DMS153 treated with DMSO at 0.1 percent for 48 hours (cell line): ENCODE results near the gene SEPTIN5.

Experiments used
- DNase-seq: peaks from one replicate; lab custom pipeline; 2025; ENCODE audit not compliant: unreplicated experiment; lab: John Stamatoyannopoulos, UW

The SEPTIN5 gene

DNA sequence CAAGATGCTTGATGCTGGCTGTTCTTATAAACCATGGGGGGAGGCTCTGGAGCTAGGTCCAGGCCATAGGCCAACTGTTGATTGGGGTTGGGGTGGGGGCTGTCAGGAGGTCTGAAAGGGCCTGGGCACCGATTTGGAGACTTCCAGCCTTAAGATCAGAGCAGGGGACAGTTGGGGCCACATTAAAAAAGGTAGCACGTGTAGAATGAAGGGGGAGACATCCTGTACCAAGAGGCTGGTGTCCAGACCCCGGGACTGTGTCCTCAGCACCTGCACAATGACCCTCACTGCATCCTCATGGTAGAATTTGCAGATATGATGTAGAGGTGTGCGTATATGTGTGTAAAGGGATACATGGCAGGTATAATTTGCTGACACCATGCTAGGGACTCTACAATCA, 33.8 kb downstream of the SEPTIN5 start:
- DNase-seq = no peak

DNA sequence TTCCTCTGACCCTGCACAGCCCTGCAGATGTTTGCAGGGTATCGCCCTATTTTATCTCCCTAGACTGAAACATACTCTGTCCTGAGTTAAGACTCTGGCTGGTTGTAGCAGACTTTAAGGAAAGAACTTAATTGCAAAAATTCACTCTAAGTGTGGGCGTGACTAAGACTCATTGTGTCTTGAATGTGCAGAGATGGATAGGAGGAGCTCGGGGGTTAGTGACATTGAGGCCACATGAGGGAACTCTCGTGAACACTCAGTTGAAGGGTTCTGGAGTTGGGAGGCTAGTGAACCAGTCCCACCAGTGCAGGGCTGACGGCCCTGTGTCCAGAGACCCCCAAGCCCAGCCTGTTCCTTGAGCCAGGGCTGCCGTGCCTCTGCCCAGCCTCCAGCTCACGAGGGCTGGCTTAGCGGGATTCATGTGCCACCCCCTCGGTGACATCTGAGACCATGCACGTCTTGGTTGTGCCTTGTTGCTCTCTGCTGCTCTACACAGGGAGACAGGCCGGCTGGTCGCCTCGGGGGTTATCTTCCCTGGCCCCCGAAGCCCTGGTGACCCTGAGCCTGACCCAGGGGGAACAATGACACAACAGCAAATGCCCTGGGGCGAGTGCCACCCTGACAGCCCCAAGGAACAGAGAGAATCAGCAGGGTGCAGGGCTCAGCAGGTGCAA, 34.8 kb downstream of the SEPTIN5 start:
- no peak for DNase-seq

- no peak for DNase-seq
Observed at GRCh38 chr22:19749876-19750275, 35.6 kb downstream of the SEPTIN5 start.

DNA sequence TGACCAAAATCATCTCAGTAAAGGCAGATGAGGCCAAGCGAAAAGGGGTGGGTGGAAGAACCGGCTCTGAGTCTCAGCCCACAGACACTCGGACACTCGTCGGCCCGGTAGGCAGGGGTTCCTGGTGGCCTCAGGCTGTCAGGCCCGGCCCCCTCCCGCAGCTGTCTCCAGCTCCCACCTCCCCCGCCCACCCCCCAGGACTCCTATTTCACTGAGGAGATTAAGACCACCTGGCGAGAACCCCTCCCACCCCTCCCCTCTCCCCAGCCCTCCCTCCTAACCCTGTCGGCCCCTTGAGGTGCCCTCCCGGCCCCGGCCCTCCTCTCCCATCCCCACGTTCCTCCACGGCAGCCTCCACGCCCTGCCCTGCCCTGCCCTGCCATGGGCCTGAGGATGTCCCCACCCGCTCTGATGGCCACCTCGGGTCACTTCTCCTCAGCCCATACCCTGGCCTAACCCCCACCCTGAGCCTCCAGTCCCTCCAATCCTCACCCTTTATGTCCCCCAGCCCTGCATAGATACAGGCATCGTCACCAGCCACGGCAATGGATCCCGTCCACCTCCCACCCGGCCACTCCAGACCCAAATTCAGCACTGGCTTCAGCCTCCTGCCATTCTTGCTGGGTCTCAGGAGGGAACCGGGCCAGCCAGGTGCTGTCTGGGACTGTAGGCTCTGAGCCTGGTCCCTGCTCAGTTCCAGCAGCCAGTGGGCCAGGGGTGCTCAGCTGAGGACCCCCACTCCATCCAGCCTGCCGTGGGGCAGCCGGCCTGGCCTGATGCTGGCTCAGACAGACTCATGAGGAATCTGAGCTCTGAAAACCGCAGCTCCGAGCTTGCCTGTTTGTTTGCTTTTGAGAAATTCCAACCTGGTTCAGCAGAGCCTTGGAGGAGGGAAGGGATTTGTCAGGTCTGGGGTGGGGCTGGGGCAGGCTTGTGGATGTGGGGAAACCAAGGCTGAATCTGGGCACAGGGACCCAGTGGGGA, 36.5 kb downstream of the SEPTIN5 start:
- DNase-seq = no peak

GRCh38 chr22:19751497-19752245, 37.4 kb downstream of the SEPTIN5 start:
- DNase-seq = no peak

- DNase-seq = no peak
Observed at GRCh38 chr22:19753090-19753842, 39.0 kb downstream of the SEPTIN5 start.

DNA sequence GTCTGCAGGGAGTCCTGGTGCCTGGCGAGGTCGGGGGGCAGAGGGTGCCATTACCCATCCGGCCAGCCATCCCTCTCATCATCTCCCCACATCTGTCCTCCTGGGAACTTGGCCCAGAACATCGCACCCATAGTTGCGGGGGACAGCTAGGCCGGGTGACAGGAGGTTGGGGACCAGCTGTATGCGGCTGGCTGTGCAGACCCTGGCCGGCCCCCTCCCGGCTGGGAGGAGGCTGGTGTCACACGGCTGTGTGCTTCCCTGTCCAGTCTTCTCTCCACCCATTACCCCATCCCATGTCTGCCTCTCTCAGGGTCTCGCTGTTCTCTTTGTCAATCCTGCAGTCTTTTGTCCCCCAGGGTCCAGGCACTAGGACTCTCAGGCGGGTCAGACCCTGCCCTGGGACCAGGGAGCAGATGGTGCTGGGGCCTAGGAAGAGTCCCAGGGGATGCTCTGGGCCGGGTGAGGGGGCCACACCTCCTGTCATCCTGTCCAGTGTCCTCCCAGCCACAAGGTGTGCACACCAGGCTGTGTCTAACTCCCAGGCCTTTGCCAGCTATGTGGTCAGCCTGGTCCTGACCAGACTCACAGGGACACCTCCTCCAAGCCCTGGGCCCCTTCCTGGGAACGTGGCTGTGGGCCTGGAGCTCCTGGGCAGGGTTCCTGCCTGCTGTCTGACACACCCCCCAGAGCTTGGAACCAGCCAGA, 39.8 kb downstream of the SEPTIN5 start:
- no peak for DNase-seq

- DNase-seq = no peak
Observed at GRCh38 chr22:19754701-19755144, 40.4 kb downstream of the SEPTIN5 start.

- no peak for DNase-seq
Observed at GRCh38 chr22:19755145-19755710, 40.9 kb downstream of the SEPTIN5 start.

DNA sequence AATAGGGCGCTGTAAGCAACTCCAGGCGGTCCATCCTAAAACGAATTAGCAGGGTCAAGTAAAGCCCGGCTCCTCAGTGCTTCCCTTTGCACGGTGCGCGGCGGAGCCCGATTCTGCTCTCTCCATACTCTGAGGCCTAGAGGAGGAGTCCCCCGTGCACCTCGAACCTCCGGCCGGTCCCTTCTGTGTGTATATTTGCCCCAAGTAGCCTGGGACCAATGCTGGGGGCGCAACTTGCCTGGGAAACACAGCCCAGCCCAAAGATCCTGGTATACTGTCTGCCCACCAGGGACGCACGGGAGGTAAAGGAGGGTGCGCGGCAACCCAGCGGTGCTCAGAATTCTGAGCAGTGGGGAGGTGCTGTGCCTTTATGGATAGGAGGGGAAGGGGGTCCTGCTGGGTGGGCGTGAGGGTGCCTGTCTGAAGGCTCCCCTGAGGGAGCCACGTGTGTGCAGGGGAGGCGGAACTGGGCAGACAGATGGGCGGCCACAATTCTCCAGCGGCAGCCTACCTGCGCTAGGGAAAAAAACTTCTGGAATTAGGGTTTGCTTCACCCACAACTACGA, 41.5 kb downstream of the SEPTIN5 start:
- DNase-seq = no peak

DNA sequence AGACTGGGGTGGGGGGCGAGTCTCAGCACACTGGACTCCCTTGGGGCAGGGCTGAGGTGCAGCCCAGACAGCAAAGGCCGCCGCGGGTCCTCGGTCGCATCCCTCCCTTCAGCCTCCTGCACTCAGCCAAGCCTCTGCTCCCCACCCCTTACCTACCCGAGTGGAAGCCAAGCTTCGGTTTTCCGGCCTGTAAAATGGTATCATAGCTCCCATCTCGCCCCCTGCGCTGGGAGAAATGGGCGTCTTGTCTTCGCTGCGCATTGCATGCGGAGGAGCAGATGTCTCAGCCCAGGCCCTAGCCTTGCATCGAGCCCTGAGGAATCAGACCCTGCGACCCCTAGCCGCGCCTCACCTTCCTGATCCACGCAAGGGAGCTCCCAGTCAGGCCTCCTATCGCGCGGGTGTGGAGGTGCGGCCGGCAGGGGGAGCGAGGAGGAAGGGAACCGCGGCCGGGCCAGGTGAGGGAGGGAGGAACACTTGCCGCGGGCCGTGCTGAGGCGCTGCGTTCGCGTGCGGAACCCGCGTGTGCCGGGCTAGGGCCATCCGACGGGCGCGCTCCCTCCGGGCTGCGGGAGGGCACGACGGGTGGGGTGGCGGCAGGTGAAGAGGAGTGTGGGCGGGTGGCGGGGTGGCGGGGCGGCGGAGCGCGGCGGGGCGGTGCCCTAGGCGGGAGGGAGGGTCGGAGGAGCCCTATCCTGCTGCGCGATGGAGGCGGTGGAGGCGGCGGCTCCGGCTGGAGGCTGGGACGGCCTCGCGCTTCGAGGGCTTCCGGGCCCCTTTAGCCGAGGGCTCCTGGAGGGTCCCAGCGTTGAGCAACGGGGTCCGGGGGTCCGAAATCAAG, 42.2 kb downstream of the SEPTIN5 start:
- peak; percentile 66 for DNase-seq

GRCh38 chr22:19757140-19757984, 43.1 kb downstream of the SEPTIN5 start:
- DNase-seq = no peak

- DNase-seq = no peak
Observed at GRCh38 chr22:19757985-19758895, 43.9 kb downstream of the SEPTIN5 start.

GRCh38 chr22:19758896-19759426, 44.7 kb downstream of the SEPTIN5 start:
- no peak for DNase-seq

DNA sequence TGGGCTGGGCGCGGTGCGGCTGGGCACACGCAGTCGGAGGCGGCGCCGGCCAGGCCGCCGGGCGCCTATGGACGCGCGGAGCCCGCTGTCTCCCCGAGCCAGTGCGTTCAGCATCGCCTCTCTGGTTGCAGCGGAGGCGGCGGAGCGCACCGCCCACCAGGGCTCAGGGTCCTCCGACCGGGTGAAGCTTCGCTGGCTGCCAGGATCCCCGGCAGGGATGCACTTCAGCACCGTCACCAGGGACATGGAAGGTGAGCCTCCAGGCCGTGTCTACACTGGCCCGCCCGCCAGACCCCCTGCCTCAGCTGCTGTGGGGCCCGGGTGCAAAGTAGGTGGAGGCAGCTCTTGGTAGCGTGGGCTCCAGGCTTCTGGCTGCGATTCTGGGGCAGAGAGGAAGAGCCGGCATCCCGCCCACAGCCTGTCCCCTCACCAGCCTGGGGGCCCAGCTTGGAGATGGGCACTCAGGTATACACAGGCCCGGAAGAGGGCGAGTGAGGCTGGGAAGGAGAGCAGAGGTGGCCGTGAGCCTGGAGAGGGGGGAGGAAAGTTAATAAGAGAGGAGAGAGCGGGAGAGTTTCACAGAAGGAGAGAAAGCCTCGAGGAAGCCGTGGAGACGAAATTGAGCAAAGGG, 45.2 kb downstream of the SEPTIN5 start:
- DNase-seq = no peak
